H54 (cell line): Measurements from ENCODE around the gene MED26.

Experiments
- DNase-seq: peaks from one replicate; pipeline ENCODE4 v3.0.0; 2011; ENCODE audit warnings: low spot score, mixed read lengths; ENCODE audit not compliant: insufficient read length
- FAIRE-seq: peaks from 3 replicates; lab custom pipeline; 2011; peaks lifted over from hg19 to GRCh38; lab: Jason Lieb, UNC
- POLR2A ChIP-seq: IDR thresholded peaks from 2 replicates; pipeline ENCODE4 v1.6.1; 2011; ENCODE audit warnings: low read depth, mild to moderate bottlenecking, low read length

MED26 gene

DNA sequence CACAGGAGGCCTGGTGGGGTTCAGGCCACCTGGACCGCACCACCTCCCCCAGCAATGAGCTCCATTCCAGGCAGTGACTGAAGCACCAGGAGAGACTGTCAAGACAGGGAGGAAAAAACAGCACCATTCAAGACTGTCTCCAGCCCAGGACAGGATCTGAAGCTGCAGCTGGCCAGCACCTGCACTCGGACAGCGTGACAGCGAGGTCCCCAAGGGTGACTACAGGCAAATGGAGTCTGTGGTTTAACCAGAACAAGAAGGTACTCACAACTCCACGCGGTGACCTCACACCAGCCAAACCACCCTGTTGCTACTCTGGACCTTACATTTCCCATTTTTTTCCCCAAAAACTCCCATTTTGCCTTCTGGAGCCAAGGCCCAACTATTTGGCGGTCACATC, 9.8 kb downstream of the MED26 start:
- DNase-seq (no peak), FAIRE-seq (no peak)
- no peak for TF ChIP-seq POLR2A

- TF ChIP-seq POLR2A, result no peak
- DNase-seq (no peak), FAIRE-seq (no peak)
Measured at GRCh38 chr19:16615808-16616207, 12.2 kb downstream of the MED26 start.

- no peak for TF ChIP-seq POLR2A
- no peak for FAIRE-seq
- no peak for DNase-seq
Measured at GRCh38 chr19:16614941-16615340, 13.1 kb downstream of the MED26 start.

GRCh38 chr19:16613841-16614240, 14.2 kb downstream of the MED26 start:
- DNase-seq, result no peak
- TF ChIP-seq POLR2A, result no peak
- FAIRE-seq, result no peak

GRCh38 chr19:16612636-16613035, 15.4 kb downstream of the MED26 start:
- DNase-seq, result no peak
- no peak for FAIRE-seq
- TF ChIP-seq POLR2A, result no peak

DNA sequence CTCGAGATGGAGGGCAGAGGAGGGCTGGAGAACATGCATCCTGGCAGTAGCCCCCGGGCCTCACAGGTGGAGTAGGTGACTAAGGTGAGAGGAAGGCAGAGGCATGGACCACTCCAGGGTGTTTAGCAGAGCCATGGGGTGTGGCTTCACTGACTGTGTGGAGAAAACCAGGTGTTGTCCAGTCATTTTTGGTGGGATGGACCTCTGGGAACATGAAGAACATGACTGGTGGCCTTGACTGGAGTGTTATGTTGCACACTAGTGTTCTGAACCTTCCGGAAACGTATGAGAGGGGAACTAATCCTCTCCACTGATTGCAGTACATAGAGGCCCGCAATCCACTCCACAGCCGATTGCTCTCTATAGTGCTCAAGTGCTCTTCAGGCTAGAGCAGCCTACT, 16.9 kb downstream of the MED26 start:
- TF ChIP-seq POLR2A, result no peak
- DNase-seq (no peak), FAIRE-seq (no peak)

- TF ChIP-seq POLR2A, result no peak
- DNase-seq (no peak), FAIRE-seq (no peak)
Measured at GRCh38 chr19:16609511-16610200, 18.3 kb downstream of the MED26 start.

GRCh38 chr19:16608290-16608739, 19.7 kb downstream of the MED26 start:
- FAIRE-seq, result no peak
- DNase-seq, result no peak

GRCh38 chr19:16607819-16608218, 20.2 kb downstream of the MED26 start:
- DNase-seq (no peak), FAIRE-seq (no peak)
- no peak for TF ChIP-seq POLR2A

More at GRCh38 chr19:16608290-16608739, 19.7 kb downstream of the MED26 start:
- TF ChIP-seq POLR2A, result no peak

DNA sequence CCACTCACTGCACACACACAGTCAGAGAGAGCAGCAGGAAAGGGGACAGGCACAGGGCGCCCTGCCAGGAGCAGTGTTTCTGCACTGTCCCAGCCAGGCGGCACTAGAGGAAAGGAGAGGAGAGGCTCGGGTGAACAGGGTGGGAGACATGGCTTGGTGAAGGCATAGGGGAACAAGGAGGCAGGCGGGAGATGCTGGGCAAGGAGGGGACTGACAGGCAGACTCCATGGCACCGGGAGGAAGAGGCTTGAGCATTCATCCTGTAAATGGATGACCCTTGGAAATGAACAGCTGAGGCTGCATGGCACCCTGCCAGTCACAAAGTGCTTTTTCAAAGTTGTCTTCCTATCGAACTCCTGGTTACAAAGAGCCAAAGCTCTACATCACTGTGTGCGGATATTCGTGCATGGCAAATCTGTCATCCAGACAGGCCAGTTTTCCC, 22.4 kb downstream of the MED26 start:
- FAIRE-seq, result no peak
- DNase-seq, result no peak
- TF ChIP-seq POLR2A, result no peak

- no peak for FAIRE-seq
- DNase-seq, result no peak
- TF ChIP-seq POLR2A, result no peak
Measured at GRCh38 chr19:16605115-16605514, 22.9 kb downstream of the MED26 start.

- TF ChIP-seq POLR2A, result no peak
Measured at GRCh38 chr19:16604615-16605014, 23.4 kb downstream of the MED26 start.

GRCh38 chr19:16603090-16603489, 24.9 kb downstream of the MED26 start:
- TF ChIP-seq POLR2A, result no peak
- DNase-seq (no peak), FAIRE-seq (no peak)

More at GRCh38 chr19:16604615-16605014, 23.4 kb downstream of the MED26 start:
- no peak for DNase-seq
- no peak for FAIRE-seq

GRCh38 chr19:16601378-16602052, 26.5 kb downstream of the MED26 start:
- FAIRE-seq (no peak), DNase-seq (no peak)
- no peak for TF ChIP-seq POLR2A

GRCh38 chr19:16600824-16601223, 27.2 kb downstream of the MED26 start:
- no peak for TF ChIP-seq POLR2A
- no peak for FAIRE-seq
- no peak for DNase-seq
